Endothelial cell of umbilical vein (primary cell): ENCODE measurements around the gene CAND1.

Source experiments
- EZH2 ChIP-seq: IDR thresholded peaks from 2 replicates; pipeline ENCODE4 v1.6.1; 2012; ENCODE audit warnings: borderline replicate concordance, low read depth, mild to moderate bottlenecking, moderate library complexity, low read length, inconsistent platforms; ENCODE audit not compliant: severe bottlenecking
- MYC ChIP-seq: IDR thresholded peaks from one replicate; pipeline ENCODE4 v1.6.1; 2011; ENCODE audit warnings: mild to moderate bottlenecking, low read depth, low read length
- POLR2AphosphoS5 ChIP-seq: IDR thresholded peaks from 2 replicates; pipeline ENCODE4 v1.6.1; 2012; ENCODE audit warnings: low read depth, mild to moderate bottlenecking, control low read depth, low read length, moderate library complexity; ENCODE audit not compliant: insufficient read depth

GRCh38 chr12:67274186-67274585, 5.0 kb downstream of the CAND1 start:
- TF ChIP-seq MYC (no peak), POLR2AphosphoS5 (no peak), EZH2 (no peak)
